HCT116 (cell line): ENCODE results near the gene BDKRB1. TPM values are rescaled to one million over a fixed set of nuclear protein-coding genes. Genes with fewer than 3 reads are reported as not detected.

Source experiments
- ATAC-seq: fragments of 200-7000 bp; cut with Tn5 transposase; 2 replicates; pipeline ENCODE4 v1.9.1; 2020; ENCODE audit warnings: mild to moderate bottlenecking, moderate library complexity
- BruUV-seq: library from RNA; stranded (reverse); fragments of 400-500 nt; replicated peaks from 2 replicates; lab custom pipeline; 2021; lab: Mats Ljungman, UMichigan
- CTCF ChIA-PET: fragments of 300-600 bp; sonication (Branson Sonifier 250); formaldehyde crosslinking; loops from one replicate; lab custom pipeline; 2021; ENCODE audit warnings: antibody characterized with exemption; lab: Charles Lee
- POLR2A ChIA-PET: fragments of 300-600, 350-600 bp; sonication (Branson Sonifier 250); formaldehyde crosslinking; loops from one replicate; lab custom pipeline; 2021; ENCODE audit warnings: antibody characterized with exemption; lab: Charles Lee
- RAD21 ChIA-PET, 2 experiments: fragments of 300-600 bp; sonication (Branson Sonifier 250); formaldehyde crosslinking; loops; one replicate each; lab custom pipeline; 2023; ENCODE audit warnings: low total read pairs in 2 of 2; ENCODE audit not compliant: uncharacterized antibody in 2 of 2, unreplicated experiment in 2 of 2, low non-redundant PET in 1 of 2; lab: Charles Lee
- DNase-seq: peaks from one replicate; pipeline ENCODE4 v3.0.0-alpha.2; 2010; ENCODE audit warnings: low read depth, low spot score
- H2AFZ ChIP-seq: fragments of 200-600 bp; shearing (Covaris generic), sonication (generic); 2 replicates; pipeline ENCODE4 v1.6.1; 2017; ENCODE audit warnings: low read depth, mixed run types, mixed read lengths, antibody characterized with exemption, low read length; ENCODE audit not compliant: poor library complexity, severe bottlenecking
- H3K27ac ChIP-seq: 2 replicates; pipeline ENCODE4 v1.5.1; 2012; ENCODE audit warnings: low read depth, low read length
- H3K27me3 ChIP-seq: fragments of 200-600 bp; sonication (generic); 2 replicates; pipeline ENCODE4 v1.6.1; 2016; ENCODE audit warnings: mixed run types, low read length, mixed read lengths; ENCODE audit not compliant: insufficient read depth
- H3K36me3 ChIP-seq, 2 experiments: fragments of 200-500 bp in 1 of 2; fragments of 200-600 bp in 1 of 2; sonication (Bioruptor generic) in 1 of 2; sonication (generic) in 1 of 2; 2 replicates each; pipeline versions ENCODE4 v1.5.1 to v1.6.1; 2014 to 2016; ENCODE audit warnings: low read length in 2 of 2, inconsistent platforms in 1 of 2, mixed read lengths in 1 of 2, mixed run types in 1 of 2; ENCODE audit not compliant: insufficient read depth in 2 of 2, control insufficient read depth in 1 of 2
- H3K4me1 ChIP-seq, 2 experiments: fragments of 200-600 bp in 1 of 2; sonication (generic) in 1 of 2; 2 replicates each; pipeline versions ENCODE4 v1.5.1 to v1.6.1; 2012 to 2017; ENCODE audit warnings: low read length in 2 of 2, inconsistent platforms in 1 of 2, mild to moderate bottlenecking in 1 of 2, mixed read lengths in 1 of 2, mixed run types in 1 of 2, moderate library complexity in 1 of 2; ENCODE audit not compliant: insufficient read depth in 2 of 2, control insufficient read depth in 1 of 2
- H3K4me2 ChIP-seq: fragments of 200-600 bp; sonication (generic); 2 replicates; pipeline ENCODE4 v1.6.1; 2017; ENCODE audit warnings: mixed run types, low read length, mixed read lengths
- H3K4me3 ChIP-seq, 2 experiments: fragments of 200-600 bp in 1 of 2; sonication (generic) in 1 of 2; replicated peaks in 1 of 2; 2 replicates each; pipeline ENCODE4 v1.5.1; 2011 to 2016; ENCODE audit warnings: low read length in 2 of 2, control low read depth in 1 of 2, low read depth in 1 of 2, mild to moderate bottlenecking in 1 of 2, mixed read lengths in 1 of 2, mixed run types in 1 of 2
- H3K79me2 ChIP-seq: fragments of 200-600 bp; sonication (generic); 2 replicates; pipeline ENCODE4 v1.6.1; 2017; ENCODE audit warnings: mild to moderate bottlenecking, mixed run types, low read length, moderate library complexity, mixed read lengths; ENCODE audit not compliant: insufficient read depth
- H3K9ac ChIP-seq: fragments of 200-600 bp; sonication (generic); 2 replicates; pipeline ENCODE4 v1.6.1; 2016; ENCODE audit warnings: low read length, mixed read lengths
- H3K9me2 ChIP-seq: fragments of 200-600 bp; sonication (generic), shearing (Covaris generic); 2 replicates; pipeline ENCODE4 v1.6.1; 2017; ENCODE audit warnings: mixed run types, mild to moderate bottlenecking, moderate library complexity; ENCODE audit not compliant: insufficient read depth
- H3K9me3 ChIP-seq, 2 experiments: fragments of 200-500 bp in 1 of 2; fragments of 200-600 bp in 1 of 2; sonication (Bioruptor generic) in 1 of 2; sonication (generic) in 1 of 2; 2 replicates each; pipeline ENCODE4 v1.6.1; 2014 to 2017; ENCODE audit warnings: low read length in 2 of 2, mixed read lengths in 2 of 2, inconsistent platforms in 1 of 2, low read depth in 1 of 2, mild to moderate bottlenecking in 1 of 2, mixed run types in 1 of 2, moderate library complexity in 1 of 2; ENCODE audit not compliant: control insufficient read depth in 1 of 2, insufficient read depth in 1 of 2
- H4K20me1 ChIP-seq: fragments of 200-600 bp; sonication (generic), shearing (Covaris generic); 2 replicates; pipeline ENCODE4 v1.6.1; 2017; ENCODE audit warnings: mixed run types, mild to moderate bottlenecking, moderate library complexity; ENCODE audit not compliant: insufficient read depth
- CBX3 ChIP-seq: IDR thresholded peaks from 2 replicates; pipeline ENCODE4 v1.6.1; 2012; ENCODE audit warnings: low read depth
- CEBPB ChIP-seq: IDR thresholded peaks from 2 replicates; pipeline ENCODE4 v1.6.1; 2012; ENCODE audit warnings: low read depth
- CTCF ChIP-seq, 3 experiments: fragments of 200-600 bp in 1 of 3; sonication (generic) in 1 of 3; IDR thresholded peaks in 2 of 3; conservative IDR thresholded peaks in 1 of 3; 2 replicates each; pipeline ENCODE4 v1.5.1; 2012 to 2017; ENCODE audit warnings: low read depth in 2 of 3, low read length in 2 of 3, antibody characterized with exemption in 1 of 3, borderline replicate concordance in 1 of 3, control low read depth in 1 of 3, mild to moderate bottlenecking in 1 of 3, mixed read lengths in 1 of 3, mixed run types in 1 of 3, moderate library complexity in 1 of 3; ENCODE audit not compliant: insufficient read depth in 1 of 3
- EGR1 ChIP-seq: IDR thresholded peaks from 2 replicates; pipeline ENCODE4 v1.6.1; 2012; ENCODE audit warnings: low read depth
- ELF1 ChIP-seq: IDR thresholded peaks from 2 replicates; pipeline ENCODE4 v1.6.1; 2012; ENCODE audit warnings: low read depth, borderline replicate concordance
- EZH2 ChIP-seq: fragments of 200-600 bp; sonication (generic); IDR thresholded peaks from 2 replicates; pipeline ENCODE4 v1.6.1; 2017; ENCODE audit warnings: antibody characterized with exemption, mixed run types
- FOSL1 ChIP-seq: IDR thresholded peaks from 2 replicates; pipeline ENCODE4 v1.6.1; 2012; ENCODE audit warnings: low read depth
- RAD21 ChIP-seq: IDR thresholded peaks from 2 replicates; pipeline ENCODE4 v1.6.1; 2012; ENCODE audit warnings: low read depth, mild to moderate bottlenecking
- REST ChIP-seq: IDR thresholded peaks from 2 replicates; pipeline ENCODE4 v1.6.1; 2012; ENCODE audit warnings: low read depth
- SP1 ChIP-seq: IDR thresholded peaks from 2 replicates; pipeline ENCODE4 v1.6.1; 2012; ENCODE audit warnings: low read depth
- SRF ChIP-seq: IDR thresholded peaks from 2 replicates; pipeline ENCODE4 v1.6.1; 2012; ENCODE audit warnings: low read depth
- TCF7L2 ChIP-seq: IDR thresholded peaks from 2 replicates; pipeline ENCODE4 v1.7.0; 2011; ENCODE audit warnings: borderline replicate concordance, inconsistent platforms; ENCODE audit not compliant: insufficient read depth, insufficient read length; ENCODE audit errors: extremely low read depth
- ZFX ChIP-seq: fragments of 450-650 bp; IDR thresholded peaks from 2 replicates; pipeline ENCODE4 v1.6.1; 2017
- intact Hi-C: fragments of 100-400 bp; cut with micrococcal nuclease; formaldehyde crosslinking; loops from 2 replicates; pipeline ENCODE4 v1.10.0; 2022
- total RNA-seq: library from RNA; stranded (reverse); gene quantifications from one replicate; pipeline ENCODE4 v1.2.1, GENCODE V29; 2021; ENCODE audit not compliant: unreplicated experiment
- TF ChIP-seq, protein P1 (sequence below): IDR thresholded peaks from 2 replicates; pipeline ENCODE4 v1.6.1; 2011; ENCODE audit warnings: mild to moderate bottlenecking, low read length, moderate library complexity; ENCODE audit not compliant: insufficient replicate concordance; ENCODE audit errors: extremely low read depth
- TF ChIP-seq, protein P2 (sequence below): IDR thresholded peaks from 2 replicates; pipeline ENCODE4 v1.6.1; 2012

BDKRB1 gene
- total RNA-seq, 1 experiment from 2014 or later, result not detected

GRCh38 chr14:96225213-96225612 is 30.8 kb upstream of the BDKRB1 start:
- ATAC-seq, result no peak
- TF ChIP-seq, protein P1, sequence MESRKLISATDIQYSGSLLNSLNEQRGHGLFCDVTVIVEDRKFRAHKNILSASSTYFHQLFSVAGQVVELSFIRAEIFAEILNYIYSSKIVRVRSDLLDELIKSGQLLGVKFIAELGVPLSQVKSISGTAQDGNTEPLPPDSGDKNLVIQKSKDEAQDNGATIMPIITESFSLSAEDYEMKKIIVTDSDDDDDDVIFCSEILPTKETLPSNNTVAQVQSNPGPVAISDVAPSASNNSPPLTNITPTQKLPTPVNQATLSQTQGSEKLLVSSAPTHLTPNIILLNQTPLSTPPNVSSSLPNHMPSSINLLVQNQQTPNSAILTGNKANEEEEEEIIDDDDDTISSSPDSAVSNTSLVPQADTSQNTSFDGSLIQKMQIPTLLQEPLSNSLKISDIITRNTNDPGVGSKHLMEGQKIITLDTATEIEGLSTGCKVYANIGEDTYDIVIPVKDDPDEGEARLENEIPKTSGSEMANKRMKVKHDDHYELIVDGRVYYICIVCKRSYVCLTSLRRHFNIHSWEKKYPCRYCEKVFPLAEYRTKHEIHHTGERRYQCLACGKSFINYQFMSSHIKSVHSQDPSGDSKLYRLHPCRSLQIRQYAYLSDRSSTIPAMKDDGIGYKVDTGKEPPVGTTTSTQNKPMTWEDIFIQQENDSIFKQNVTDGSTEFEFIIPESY, result no peak
- TF ChIP-seq CBX3, result no peak
- no peak for TF ChIP-seq ZFX
- TF ChIP-seq EGR1, result no peak
- no peak for TF ChIP-seq RAD21
- no peak for TF ChIP-seq TCF7L2
- TF ChIP-seq EZH2, result no peak
- no peak for TF ChIP-seq SP1
- TF ChIP-seq, protein P2, sequence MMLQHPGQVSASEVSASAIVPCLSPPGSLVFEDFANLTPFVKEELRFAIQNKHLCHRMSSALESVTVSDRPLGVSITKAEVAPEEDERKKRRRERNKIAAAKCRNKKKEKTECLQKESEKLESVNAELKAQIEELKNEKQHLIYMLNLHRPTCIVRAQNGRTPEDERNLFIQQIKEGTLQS, result no peak
- no peak for TF ChIP-seq SRF
- no peak for TF ChIP-seq CTCF (IDR thresholded peaks at IDR 0.05 in 2 of 3, conservative IDR thresholded peaks at IDR 0.05 in 1 of 3; ENCODE audit: borderline replicate concordance in 1 of 3, insufficient read depth in 1 of 3, low read depth in 2 of 3, low read length in 2 of 3)
- no peak for TF ChIP-seq CEBPB
- no peak for TF ChIP-seq REST
- TF ChIP-seq FOSL1, result no peak
- TF ChIP-seq ELF1, result no peak
- intact Hi-C loops, result no loop called here
- H3K4me3 ChIP-seq, result no peak overlapping the region
- H3K79me2 ChIP-seq, result no peaks in the 10 kb centered on the region
- no peak overlapping the region for H3K4me2 ChIP-seq
- no peak overlapping the region for H2AFZ ChIP-seq
- ChIA-PET POLR2A (no interaction called here), CTCF (interaction anchor here (1.2 kb wide), 1 partner anchor 8 kb away, joined by 3 read pairs; no protein-coding TSS in a partner anchor), RAD21 (no interaction called here)
- no peak overlapping the region for H3K9ac ChIP-seq
- H3K4me1 ChIP-seq, result peaks cover 0 to 3% of the 10 kb centered on the region in 2 experiments; a peak in 1 of 4 replicates
- no peak for DNase-seq
- H4K20me1 ChIP-seq, result no peaks in the 10 kb centered on the region
- H3K9me2 ChIP-seq, result no peaks in the 10 kb centered on the region
- H3K27me3 ChIP-seq, result no peaks in the 10 kb centered on the region
- no peaks in the 10 kb centered on the region for H3K36me3 ChIP-seq
- H3K27ac ChIP-seq, result no peak overlapping the region
- no TSS peak for BruUV-seq
- H3K9me3 ChIP-seq, result no peaks in the 10 kb centered on the region
